Right lobe of liver (tissue), 4 donors: ENCODE results near the gene HDLBP.

Source experiments
- POLR2A ChIP-seq: fragments of 450-650 bp; IDR thresholded peaks from one replicate; pipeline ENCODE4 v1.6.1; 2017; ENCODE audit warnings: antibody characterized with exemption, mild to moderate bottlenecking
- TF ChIP-seq, protein P1 (sequence below), 4 donors: fragments of 200-600 bp in 3 of 4; fragments of 450-650 bp in 1 of 4; IDR thresholded peaks; one replicate each; pipeline versions ENCODE4 v1.5.1 to v1.8.0; 2016 to 2022; ENCODE audit warnings: antibody characterized with exemption in 4 of 4, mild to moderate bottlenecking in 2 of 4
- donor health status: DM: no; HTN: no; CAD: no.
- donor health status: DM: no; HTN: no; CAD: no.
- donor health status: DM: no; HTN: yes; CAD: no.

DNA sequence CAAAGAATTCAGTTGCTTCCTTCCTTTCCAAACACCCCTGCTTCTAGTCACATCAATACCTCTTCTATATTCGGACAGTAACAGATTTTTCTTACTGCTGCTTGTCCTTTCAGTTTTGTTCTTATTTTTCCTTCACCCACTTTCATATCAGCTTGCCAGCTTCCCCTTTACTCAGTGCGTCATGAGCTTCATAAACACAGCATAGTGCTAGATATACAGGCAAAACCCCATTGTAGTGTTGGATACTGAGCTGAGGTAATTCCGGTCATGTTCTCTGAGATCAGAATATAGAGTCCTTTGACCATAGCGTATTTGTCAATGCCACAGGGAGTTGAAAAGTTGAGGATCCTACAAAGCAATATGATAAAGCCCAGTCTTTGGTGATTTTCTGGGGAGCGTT, 43.0 kb upstream of the HDLBP start:
- TF ChIP-seq POLR2A = no peak
- TF ChIP-seq, protein P1, sequence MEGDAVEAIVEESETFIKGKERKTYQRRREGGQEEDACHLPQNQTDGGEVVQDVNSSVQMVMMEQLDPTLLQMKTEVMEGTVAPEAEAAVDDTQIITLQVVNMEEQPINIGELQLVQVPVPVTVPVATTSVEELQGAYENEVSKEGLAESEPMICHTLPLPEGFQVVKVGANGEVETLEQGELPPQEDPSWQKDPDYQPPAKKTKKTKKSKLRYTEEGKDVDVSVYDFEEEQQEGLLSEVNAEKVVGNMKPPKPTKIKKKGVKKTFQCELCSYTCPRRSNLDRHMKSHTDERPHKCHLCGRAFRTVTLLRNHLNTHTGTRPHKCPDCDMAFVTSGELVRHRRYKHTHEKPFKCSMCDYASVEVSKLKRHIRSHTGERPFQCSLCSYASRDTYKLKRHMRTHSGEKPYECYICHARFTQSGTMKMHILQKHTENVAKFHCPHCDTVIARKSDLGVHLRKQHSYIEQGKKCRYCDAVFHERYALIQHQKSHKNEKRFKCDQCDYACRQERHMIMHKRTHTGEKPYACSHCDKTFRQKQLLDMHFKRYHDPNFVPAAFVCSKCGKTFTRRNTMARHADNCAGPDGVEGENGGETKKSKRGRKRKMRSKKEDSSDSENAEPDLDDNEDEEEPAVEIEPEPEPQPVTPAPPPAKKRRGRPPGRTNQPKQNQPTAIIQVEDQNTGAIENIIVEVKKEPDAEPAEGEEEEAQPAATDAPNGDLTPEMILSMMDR (IDR thresholded peaks at IDR 0.05) = no peak
